GM21576 (cell line): ENCODE measurements around the gene METTL25.

Experiments
- ATAC-seq: cut with Tn5 transposase; IDR thresholded peaks from one replicate; pipeline ENCODE4 v1.9.1; 2021; ENCODE audit warnings: mild to moderate bottlenecking, moderate library complexity; ENCODE audit not compliant: unreplicated experiment

Gene METTL25

DNA sequence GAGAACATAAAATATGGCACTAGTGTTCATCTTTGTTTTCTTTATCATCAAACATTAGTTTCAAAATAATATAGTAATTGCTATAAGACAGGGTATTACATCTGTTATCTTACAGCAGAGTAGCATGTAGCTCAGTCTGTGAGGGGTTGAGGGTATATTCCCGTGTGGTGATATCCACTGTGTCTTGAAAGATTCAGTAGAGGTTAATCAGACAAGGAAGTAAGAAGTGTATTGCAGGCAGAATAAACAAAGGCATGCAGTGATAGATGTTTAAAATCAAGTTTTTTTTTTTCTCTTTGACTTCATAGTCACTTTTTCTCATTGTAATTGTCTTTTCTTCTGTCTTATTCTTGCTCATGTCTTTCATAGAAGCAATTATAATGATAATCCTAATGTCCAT lies 48.3 kb downstream of the METTL25 start:
- ATAC-seq, result no peak

GRCh38 chr12:82407481-82407880 lies 49.2 kb downstream of the METTL25 start:
- no peak for ATAC-seq

GRCh38 chr12:82408844-82409243 lies 50.5 kb downstream of the METTL25 start:
- no peak for ATAC-seq

DNA sequence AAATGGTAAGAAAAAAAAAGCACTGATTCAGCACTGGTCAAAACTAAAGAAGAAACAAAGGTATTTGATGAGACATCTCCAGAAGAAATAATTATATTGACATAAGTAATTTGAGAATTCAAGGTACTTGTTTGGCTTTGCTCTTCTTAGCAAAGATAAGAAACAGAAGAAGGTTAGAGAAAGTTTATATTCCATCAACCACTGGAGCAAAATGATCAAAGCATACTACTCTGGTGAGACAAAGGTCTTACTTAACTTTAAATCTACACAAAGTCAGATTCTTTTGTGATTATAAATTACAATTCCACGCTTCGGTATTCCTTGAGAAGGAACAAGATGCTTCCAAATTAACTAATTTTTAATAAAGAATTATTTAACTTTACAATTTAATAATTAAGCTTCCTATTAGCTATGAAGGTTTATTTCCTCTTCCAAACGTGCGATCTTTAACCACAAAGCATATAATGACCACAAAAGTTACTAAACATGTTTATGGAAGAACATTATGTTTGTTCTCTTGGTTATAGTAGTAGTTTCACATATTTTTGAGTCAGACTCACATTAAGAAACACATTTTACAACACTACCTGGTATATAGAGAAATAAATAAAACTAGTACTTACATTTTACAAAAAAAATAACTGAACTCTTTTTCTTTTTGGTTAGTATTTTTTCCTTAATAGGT lies 53.4 kb downstream of the METTL25 start:
- ATAC-seq, result no peak

GRCh38 chr12:82412246-82412645 lies 53.9 kb downstream of the METTL25 start:
- no peak for ATAC-seq

- no peak for ATAC-seq
These were observed 55.7 kb downstream of the METTL25 start for GRCh38 chr12:82414044-82414443.

GRCh38 chr12:82414926-82415325 lies 56.6 kb downstream of the METTL25 start:
- no peak for ATAC-seq

GRCh38 chr12:82415402-82415801 lies 57.1 kb downstream of the METTL25 start:
- ATAC-seq, result no peak

DNA sequence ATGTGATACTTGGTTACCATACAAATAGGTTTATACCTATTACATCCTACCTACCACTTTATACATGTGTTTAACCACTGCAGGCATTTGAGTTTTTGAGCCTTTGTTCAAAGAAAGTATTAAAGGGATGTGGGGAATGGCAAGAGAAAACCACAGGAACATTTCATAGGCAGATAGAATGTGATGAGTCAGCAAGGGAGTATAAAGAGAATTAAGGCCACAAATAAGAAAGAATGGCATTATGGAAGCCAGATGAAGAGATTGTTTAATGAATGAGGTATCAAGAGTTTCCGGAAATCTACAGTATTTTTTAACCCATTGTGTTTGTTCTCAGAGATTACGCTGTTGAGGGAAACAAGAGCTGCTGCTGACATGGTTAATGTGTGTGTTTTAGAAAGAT lies 66.9 kb downstream of the METTL25 start:
- no peak for ATAC-seq

DNA sequence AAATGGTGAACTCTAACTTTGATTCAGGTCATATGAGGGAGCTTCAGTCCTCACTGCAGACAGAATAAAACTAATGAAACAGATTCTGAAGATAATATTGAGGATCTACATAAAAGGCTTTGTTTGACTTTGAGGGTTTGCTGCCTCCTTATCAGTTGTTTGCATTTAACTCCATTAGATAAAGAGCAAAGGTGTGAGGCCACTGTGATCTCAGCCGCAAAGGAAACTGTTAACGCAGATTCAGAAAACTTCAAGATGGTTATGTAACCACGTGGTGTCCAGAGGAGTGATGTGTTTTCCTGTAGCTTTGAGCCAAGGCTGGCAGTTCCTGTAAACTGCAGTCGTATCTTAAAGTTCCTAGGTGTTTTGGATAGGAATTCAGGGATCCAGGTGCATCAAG lies 67.8 kb downstream of the METTL25 start:
- no peak for ATAC-seq

- no peak for ATAC-seq
These were observed 68.3 kb downstream of the METTL25 start for GRCh38 chr12:82426586-82426985.

DNA sequence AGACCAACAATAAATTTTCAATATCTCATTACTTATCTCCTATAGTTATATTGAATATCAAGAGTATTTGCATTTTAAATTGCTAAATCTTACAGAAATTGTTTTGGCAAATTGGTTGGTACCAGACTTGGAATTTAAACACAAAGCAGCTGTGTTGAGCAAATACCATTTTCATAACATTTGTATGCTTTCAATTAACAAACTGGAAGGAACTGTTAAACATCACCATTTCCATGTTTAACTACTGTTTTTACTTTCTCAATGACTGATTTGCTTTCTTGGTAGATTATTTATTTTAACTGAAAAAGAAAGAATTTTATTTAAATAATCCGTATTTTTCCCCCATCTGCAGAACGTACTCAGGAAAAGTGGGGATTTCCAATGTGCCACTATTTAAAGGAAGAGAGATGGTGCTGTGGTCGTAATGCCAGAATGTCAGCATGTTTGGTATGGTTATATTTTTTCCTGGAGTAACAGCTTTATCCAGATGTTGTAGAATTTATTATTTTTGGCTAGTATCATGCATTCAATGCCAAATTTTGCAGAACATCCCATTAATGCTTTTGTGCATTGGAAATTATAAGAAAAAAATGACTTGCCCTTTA lies 72.3 kb downstream of the METTL25 start:
- no peak for ATAC-seq

GRCh38 chr12:82434392-82434911 lies 76.1 kb downstream of the METTL25 start:
- no peak for ATAC-seq

- ATAC-seq, result no peak
These were observed 78.0 kb downstream of the METTL25 start for GRCh38 chr12:82436354-82436753.

GRCh38 chr12:82437744-82438143 lies 79.4 kb downstream of the METTL25 start:
- peak; percentile 48 for ATAC-seq

DNA sequence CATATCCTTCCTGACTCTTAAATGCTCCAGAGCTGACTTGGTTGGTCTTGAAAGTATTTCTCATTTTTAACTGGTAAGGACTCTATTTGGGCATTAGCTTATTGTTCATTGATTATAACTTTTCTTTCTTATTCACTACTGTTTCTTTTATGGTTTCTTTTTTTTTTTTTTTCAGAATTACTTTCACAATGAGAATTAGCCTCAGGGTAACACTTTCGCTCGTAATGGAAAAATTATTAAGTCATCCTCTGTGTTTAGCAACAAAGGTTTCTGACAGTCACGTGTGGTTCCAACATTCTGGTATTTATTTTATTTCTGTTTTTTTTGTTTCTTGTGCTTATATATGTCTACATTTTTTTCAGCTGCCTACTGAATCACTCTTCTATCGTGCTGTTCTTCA lies 80.0 kb downstream of the METTL25 start:
- peak; percentile 62 for ATAC-seq

GRCh38 chr12:82440885-82441284 lies 82.6 kb downstream of the METTL25 start:
- no peak for ATAC-seq

DNA sequence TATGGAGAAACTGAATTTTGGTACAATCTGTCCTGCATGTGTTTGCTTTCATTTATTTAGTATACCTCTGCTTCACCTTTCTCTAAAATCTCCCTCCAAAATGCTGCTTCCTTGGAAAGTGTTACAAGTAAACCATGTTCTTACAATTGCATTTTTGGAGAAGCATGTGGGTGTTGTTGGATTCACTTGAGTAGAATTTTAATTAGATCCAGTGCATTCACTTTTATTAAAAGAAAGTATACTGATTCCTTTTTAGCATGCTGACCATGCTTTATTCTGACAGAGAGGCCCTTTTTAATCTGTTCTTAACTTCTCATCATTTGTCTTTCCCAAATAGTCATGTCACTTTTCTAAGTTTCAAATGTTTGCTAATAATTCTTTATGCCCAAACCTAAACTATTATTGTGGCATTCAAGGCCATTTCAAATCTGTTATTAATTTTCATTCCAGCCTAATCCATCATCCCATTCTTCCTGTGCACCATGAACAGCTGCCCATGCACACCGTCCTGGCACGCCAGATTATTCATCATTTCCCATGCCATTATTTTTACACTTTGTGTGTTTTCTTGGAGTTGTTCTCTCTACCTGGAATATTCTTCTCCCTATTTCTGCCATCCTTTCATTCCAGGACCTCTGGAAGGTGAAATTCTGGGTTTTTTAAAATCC lies 90.7 kb downstream of the METTL25 start:
- ATAC-seq, result no peak

- ATAC-seq, result no peak
These were observed 98.3 kb downstream of the METTL25 start for GRCh38 chr12:82456633-82457032.

GRCh38 chr12:82458101-82458500 lies 99.8 kb downstream of the METTL25 start:
- ATAC-seq, result no peak

DNA sequence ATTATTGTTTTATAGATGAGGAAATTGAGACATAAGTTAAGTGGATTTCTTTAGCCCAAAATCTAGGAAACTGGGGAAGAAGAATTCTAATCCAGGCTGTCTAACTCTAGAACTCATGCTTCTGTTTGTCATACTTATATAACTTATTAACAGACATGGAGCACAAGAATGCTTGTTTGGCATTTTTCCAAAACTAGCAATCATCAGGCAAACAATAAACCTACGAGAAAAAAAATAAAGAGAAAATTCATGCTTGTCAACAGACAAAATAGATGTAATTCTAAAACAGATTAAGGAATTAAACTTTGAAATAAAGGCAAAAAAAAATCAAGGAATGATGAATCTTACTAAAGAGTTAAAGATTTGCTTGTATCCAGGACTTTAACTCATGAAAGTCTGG lies 103.1 kb downstream of the METTL25 start:
- no peak for ATAC-seq

DNA sequence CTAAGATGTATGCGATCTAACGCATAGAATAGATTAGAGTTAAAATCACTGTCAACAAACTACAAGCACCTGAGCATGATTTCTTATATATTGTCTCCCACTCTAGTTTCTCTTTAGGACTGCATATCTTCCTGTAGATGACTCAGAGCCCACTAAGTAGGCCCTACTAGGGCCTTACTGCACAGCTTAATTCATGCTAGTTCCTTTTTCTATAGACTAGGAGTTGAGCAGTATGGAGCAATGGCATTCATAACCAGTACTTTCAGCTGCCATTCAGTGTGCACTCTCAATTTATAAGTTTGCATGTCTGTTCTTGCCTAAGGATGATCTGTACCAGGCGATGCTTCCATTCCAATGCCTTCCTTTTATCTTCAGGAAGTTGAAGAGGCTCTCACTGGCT lies 103.5 kb downstream of the METTL25 start:
- ATAC-seq, result no peak
